ENCODE data around the gene LRRC45.
A peak's percentile ranks its signal among the peaks of the same experiment; 100 is the strongest.

LRRC45 gene

DNA sequence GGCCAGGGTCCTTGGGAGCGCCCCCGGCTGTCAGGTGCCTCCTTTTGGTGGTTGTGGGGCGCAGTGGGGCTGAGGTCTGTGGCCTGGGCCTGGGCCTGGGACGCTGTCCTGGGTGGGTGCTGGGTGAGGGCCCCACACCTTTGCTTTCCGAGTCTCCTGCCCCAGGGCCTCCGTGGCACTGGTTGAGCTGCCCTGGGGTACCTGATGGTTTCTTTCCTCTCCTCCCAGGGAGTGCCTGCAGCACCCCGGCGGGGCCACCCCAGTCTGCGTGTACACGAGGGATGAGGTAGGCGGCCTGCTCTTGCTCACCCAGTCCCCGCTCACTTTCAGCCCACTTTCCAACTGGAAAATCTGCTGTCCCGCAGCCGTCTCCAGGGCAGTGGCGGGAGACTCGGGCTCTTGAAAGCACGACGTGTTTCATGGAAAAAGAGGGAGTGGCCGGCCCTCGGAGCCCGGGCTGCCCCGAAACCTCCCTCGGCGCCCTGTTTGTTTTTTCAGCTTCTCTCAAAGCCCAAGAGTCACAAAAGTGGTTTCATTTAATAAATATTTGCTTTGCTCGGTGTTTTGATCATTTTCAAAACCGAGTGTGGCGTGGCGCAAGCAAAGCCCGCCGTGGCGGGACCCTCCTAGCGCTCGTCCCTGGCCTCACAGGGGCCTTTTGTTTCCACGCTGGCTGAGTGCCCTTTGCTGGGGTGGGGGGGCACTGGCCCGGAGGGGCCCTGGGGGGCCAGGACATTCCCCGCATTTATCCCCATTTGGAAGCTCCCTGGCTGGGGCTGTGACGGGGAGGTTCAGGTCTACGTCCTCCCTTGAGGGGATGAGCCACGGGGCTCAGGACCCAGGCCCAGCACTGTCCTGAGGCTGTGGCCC lies 28.3 kb upstream of the LRRC45 start:
- DNase-seq: no peak

- no peak for DNase-seq
Observed at GRCh38 chr17:81995463-81996231, 27.5 kb upstream of the LRRC45 start.

GRCh38 chr17:81996232-81996756 lies 26.8 kb upstream of the LRRC45 start:
- no peak for DNase-seq

GRCh38 chr17:81996757-81997441 lies 26.2 kb upstream of the LRRC45 start:
- DNase-seq: no peak

DNA sequence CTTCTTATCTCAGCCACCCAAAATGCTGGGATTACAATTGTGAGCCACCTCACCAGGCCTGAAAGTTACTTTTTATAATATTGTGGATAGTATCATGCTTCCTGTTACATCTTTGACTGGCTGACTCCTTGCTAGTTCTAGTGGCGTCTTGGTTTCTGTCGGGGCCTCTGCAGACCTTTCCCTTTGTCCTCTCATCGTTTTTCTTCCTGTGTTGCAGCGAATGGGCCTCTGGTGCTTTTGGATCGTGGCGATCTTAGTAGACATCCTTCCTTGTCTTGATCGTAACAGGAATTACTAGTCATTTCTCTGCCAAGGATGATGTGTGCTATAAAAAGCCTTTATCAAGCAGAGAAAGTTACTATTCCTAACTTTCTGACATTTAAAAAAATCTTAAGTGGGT lies 24.9 kb upstream of the LRRC45 start:
- DNase-seq: no peak

- no peak for DNase-seq
Observed at GRCh38 chr17:81998691-81999438, 24.2 kb upstream of the LRRC45 start.

GRCh38 chr17:81999587-81999975 lies 23.5 kb upstream of the LRRC45 start:
- DNase-seq: no peak

DNA sequence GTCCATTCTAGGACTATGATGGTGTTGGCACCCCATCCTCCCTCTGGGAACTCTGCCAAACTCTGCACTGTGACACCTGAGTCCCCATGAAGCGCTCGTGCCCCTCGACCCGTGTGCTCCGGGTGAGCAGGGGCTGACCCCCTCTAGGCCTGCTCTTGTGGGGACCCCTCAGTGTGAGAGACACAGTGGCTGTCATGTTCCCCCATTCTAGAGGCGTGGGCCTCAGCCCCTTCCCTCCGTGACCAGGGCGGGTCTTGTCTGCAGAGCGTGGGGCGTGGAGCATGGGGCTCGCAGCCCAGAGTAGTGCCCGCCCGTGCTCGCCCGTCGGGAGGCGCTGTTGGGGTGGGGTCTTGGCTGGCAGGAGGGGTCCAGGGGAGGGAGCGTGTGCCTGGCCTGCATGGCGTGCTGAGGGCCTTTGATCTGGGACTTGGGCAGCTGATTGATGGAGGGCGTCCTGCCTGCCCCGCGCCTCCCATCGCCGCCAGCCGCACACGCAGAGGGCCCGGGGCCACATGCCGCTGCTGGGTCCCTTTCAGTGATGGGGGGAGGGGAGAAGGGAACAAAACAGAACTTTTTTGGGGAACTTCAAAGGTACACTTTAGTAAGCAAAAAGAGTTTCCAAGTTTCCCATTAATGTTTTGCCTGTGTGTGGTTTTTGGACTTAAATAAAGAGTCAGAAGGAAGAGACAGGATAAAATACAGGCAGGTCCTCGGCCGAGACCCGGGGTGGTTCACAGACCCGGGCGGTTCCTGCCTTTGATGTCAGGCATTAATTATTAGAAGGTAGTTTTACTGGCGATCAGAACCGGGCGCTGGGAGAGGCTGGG lies 22.9 kb upstream of the LRRC45 start:
- DNase-seq: no peak

DNA sequence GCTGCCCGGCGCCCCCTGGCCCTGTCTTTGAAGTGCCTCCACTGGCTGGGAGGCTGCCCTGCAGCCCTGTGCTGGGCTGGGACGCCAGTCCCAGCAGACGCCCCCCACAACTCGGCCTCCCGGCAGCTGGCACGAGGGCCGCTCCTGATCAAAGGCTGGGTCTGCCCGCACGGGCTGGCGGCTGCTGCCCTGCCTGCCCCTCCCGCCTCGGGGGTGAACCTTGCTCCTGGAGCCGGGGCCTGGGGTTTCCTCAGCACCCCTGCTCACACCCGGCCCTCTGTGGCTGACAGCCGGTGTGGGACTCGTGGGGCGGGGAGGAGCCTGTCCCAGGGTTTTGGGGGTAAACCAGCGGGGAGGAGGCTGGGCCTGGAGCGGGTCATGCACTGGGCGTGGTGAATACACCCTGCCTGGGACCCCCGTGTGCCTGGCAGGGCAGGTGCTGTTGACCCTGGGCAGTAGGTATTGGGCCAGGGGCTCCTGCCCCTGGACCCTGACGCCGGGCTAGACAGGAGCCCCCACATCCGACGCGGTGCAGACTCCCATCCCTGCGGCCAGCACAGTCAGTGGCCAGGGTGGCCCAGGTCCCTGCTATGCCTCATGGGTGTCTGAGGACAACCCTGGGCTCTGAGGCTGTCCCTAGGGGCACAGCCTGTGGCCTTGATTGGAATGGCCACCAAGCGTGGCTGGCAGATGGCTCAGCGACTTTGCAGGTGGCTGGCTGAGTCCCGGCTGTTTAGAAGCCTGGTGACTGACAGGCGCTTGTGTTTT lies 22.1 kb upstream of the LRRC45 start:
- no peak for DNase-seq

DNA sequence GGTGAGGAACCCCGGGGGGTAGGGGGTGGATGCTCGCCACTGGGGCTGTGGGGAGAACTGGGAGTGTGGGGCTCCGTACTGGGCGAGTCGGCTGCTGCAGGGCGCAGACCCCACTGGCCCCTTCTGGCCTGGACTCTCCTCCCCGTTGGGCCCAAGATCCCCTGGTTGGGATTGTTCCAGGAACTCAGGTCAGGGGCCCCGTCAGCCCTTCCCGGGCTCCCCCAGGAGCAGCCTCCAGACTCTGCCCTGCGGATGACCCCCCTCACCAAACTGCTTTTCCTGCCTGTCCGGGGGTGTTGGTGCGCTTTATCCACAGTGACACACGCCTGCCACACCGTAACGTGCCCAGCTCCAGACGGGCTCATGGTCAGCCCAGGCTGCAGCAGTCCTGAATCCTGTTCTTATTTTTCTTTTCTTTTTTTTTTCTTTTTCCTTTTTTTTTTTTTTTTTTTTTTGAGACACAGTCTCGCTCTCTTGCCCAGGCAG lies 21.5 kb upstream of the LRRC45 start:
- no peak for DNase-seq

DNA sequence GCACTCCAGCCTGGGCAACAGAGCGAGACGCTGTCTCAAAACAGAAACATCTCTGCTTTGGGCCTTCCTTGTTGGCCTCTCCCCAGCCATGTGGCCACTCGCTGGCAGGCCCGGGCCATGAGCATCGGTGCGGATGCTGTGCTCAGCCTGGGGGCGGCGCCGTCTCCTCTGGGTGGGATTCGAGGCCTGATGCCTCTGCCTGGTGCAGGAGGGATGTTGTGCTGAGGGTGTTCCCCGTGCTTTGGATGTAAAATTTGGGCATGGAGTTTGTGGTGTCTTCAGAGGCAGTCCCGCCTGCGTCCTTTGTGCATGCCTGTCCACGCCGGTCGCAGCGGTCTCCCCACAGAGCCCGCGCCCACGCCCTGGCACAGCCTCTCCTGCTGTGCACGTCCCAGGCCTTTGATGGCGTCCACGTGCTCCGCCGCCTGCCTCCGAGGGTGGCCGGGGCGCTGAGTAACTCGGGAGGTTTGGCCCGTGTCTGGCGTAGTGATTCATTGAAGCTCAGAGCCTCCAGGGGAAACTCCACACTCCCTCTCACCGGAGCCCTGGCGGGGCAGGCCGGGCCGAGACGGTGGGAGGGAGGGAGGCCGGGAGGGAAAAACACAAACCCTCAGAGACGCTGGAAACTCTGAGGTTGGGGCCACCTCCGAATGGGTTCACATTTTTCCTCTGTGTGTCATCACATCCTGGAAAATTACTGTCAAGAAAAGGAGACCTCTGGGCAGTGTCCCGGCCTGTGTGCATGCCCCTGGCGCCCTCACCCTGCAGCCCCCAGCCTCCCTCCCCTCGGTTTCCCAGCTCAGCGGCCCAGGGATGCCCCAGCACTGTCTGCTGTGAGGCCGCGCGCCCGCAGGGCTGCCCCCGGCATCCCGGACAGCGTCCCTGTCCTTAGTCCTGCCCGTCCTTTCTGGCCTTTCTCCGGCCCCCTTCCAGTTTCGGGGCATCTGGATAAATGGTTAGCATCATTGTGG lies 19.4 kb upstream of the LRRC45 start:
- peak; percentile 83 for DNase-seq

DNA sequence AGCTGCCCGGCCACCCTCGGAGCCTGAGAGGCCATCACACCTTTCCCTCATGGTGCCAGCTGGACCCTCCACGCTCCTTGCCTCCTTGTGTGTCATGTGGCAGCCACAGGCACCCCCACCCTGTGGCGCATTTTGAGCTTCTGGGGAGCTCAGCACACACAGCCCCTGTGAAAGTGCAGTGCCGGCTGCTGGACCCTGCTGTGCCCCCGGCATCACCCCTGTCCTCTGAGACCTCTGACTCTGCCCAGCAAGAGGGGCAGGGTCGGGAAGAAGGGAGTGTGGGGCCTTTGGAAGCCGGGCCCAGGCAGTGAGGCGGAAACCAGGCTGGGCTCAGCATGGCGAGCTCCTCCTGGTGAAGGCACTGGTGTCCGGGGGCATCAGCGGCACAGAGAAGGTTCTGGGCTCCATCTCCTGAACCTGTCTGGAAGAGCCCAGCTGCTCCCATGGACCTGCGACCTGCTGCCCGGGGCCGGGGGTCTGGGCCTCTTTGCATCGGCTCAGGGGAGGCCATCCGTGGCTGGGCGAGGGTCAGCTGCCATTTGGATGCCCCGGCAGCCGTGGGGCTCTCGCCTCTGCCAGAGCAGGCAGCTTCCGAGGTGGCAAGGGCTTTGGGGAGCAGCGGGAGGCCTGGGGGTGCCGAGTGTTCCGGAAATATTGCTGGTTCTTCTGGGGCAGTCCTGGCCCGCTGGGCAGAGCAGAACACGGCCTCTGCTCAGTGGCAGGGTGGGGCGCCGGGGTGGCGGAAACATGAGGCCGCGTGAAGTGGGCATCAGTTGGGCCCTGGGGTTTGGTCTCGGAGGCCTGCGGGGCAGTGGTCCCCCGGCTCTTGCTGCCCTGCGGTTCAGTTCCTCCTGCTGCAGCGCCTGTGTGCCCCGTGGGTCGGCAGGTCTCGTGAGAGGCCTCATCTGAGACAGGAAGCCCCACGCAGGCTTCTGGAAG lies 18.3 kb upstream of the LRRC45 start:
- no peak for DNase-seq

DNA sequence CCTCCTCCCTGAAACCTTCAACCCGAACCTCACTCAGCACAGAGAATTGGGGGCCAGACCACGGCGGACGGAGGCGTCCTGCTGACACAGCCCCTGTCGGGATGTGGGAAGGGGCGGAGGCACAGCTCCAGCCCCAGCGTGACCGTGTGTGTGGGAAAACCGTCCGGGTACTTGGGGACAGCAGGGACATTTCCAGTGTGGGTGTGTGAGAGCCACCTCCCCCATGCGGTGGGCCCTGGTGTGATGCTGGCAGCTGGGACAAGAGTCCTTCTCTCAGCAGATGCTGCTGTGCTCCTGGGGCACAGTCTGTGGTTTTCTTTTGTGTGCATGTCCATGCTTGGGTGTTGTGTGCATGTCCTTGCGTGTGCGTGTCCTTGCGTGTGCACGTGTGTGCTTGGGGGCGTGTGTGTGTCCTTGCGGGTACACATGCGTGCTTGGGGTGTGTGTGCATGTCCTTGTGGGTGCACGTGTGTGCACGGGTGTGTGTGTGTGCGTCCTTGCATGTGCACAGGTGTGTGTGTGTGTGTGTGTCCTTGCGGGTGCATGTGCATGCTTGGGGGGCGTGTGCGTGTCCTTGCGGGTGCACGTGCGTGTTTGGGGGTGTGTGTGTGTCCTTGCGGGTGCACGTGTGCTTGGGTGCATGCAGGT lies 17.3 kb upstream of the LRRC45 start:
- no peak for DNase-seq

DNA sequence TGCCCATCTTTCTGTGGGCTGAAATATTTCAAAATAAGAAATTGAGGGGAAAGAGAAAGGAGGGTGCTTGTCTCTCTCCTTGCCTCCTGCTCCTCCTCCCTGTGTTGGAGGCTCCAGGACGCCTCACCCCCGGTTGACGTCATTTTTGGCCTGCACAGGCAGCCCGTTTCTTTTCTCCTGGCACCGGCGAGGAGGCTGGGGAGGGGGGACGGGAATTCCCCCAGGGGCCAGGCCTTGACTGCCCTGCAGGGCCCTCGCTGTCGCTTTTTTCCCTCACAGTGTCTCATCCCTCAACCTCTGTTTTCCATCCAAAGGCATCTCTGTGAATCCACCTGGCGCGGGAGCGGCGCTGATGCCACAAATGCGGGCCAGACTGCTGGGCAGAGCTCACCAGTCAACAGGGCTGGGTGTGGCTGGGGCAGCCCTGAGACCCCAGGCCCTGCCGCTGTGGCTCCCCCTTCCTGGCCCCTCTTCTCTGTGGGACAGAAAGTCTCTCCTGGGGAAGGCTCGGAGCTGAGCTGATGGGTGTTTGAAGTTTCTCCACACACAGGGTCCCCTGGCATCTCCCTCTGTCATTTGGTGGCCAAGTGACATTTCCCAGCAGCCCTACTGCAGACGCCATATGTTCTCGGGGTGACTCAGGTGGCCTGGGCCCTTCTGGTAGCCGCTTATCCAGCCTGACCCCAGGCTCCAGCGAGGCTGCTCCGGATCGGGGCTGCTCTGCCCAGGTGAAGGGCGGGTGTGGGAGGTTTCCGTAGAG lies 16.5 kb upstream of the LRRC45 start:
- no peak for DNase-seq

GRCh38 chr17:82007228-82007494 lies 15.9 kb upstream of the LRRC45 start:
- no peak for DNase-seq

DNA sequence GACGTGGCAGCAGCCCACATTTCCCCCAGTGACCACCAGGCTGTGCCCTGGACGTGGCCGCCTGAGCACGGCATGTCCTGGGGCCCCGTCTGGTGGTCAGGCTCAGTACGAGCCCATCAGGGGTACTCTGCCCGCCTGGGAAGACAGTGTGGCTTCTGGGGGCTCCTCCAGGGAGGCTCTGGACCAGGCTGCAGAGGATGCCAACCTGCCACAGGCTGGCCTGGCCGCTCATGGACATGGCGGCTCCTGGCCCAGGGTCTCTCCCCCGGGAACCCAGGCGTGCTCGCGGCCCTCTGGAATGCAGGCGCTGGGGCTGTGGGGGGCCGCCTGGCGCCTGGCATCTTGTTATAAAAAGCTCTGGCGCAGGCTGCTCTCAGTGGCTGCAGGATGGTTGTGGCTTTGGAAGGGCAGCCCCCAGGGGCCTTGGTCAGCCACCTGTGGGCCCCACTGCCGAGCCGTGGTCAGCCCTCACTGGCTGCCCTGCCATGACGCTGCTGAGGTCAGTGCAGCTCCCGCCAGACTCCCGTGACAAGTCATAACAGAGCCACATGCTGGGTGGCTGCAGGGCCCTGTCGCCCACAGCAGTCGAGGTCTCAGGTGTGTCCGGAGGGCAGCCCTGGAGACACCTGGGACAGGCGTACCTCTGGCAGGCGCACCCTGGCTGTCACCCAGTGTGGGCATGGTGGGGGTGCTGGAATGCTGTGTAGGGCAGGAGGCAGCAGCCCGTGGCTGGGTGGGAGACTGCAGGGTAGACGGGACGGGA lies 15.4 kb upstream of the LRRC45 start:
- DNase-seq: no peak
